ENCODE data around the gene ZFYVE9. TPM values are rescaled to one million over a fixed set of nuclear protein-coding genes. Genes with fewer than 3 reads are reported as not detected.

Gene ZFYVE9
- total and polyA plus RNA-seq, 2 of the 8 experiments (the other 6 are each of a cell fraction or from before 2014, with no cell fraction given), result 5.8 to 26.5 TPM

- no peak for TF ChIP-seq EP300 (IDR thresholded peaks at IDR 0.05; ENCODE audit: borderline replicate concordance in 1 of 2, low read depth in 2 of 2, low read length in 2 of 2)
- TF ChIP-seq GTF2F1 (IDR thresholded peaks at IDR 0.05; ENCODE audit: borderline replicate concordance, low read depth, low read length), result no peak
Measured at GRCh38 chr1:52364235-52364839, 222.4 kb downstream of the ZFYVE9 start (continued).

Data from H1 (cell line).